ENCODE data around the gene BCAS3.

BCAS3 gene

DNA sequence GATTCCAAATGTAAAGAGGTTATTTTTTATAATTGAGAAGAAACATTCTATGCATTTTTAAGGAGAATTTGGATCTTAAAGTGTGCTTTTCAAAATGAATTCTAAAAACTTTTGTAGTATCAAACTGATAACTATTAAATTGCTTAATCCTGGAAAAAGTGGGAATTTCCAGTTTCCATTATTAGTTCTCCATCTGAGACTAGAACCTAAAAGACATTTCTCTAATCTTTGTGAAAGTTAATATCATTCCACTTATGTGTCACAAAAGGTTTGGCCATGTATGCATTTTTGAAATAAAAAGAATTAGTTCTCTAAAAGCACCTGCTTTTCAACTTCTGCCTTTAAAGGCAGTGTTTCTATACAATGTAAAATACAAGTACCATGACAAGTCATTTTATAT, 155.0 kb downstream of the BCAS3 start:
- H3K27me3 ChIP-seq (ENCODE audit: insufficient read depth, poor library complexity, severe bottlenecking), result no peaks in the 10 kb centered on the region
- DNase-seq (ENCODE audit: low spot score), result no peak
- no peak overlapping the region for H3K27ac ChIP-seq (ENCODE audit: poor library complexity, severe bottlenecking)
- H3K4me3 ChIP-seq (ENCODE audit: severe bottlenecking), result no peak overlapping the region
- TF ChIP-seq, protein P1, sequence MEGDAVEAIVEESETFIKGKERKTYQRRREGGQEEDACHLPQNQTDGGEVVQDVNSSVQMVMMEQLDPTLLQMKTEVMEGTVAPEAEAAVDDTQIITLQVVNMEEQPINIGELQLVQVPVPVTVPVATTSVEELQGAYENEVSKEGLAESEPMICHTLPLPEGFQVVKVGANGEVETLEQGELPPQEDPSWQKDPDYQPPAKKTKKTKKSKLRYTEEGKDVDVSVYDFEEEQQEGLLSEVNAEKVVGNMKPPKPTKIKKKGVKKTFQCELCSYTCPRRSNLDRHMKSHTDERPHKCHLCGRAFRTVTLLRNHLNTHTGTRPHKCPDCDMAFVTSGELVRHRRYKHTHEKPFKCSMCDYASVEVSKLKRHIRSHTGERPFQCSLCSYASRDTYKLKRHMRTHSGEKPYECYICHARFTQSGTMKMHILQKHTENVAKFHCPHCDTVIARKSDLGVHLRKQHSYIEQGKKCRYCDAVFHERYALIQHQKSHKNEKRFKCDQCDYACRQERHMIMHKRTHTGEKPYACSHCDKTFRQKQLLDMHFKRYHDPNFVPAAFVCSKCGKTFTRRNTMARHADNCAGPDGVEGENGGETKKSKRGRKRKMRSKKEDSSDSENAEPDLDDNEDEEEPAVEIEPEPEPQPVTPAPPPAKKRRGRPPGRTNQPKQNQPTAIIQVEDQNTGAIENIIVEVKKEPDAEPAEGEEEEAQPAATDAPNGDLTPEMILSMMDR (IDR thresholded peaks at IDR 0.05; ENCODE audit: poor library complexity, severe bottlenecking), result no peak
- H3K36me3 ChIP-seq (ENCODE audit: low read depth), result no peaks in the 10 kb centered on the region
- H3K9me3 ChIP-seq (ENCODE audit: severe bottlenecking), result no peaks in the 10 kb centered on the region
- no peaks in the 10 kb centered on the region for H3K4me1 ChIP-seq (ENCODE audit: insufficient read depth, poor library complexity, severe bottlenecking)
- no peak for ATAC-seq (ENCODE audit: low read depth)

GRCh38 chr17:60840456-60840855, 162.8 kb downstream of the BCAS3 start:
- Histone ChIP-seq H3K9me3 (ENCODE audit: severe bottlenecking) (no peaks in the 10 kb centered on the region), H3K27me3 (ENCODE audit: insufficient read depth, poor library complexity, severe bottlenecking) (peaks cover 4% of the 10 kb centered on the region), H3K36me3 (ENCODE audit: low read depth) (no peaks in the 10 kb centered on the region), H3K27ac (ENCODE audit: poor library complexity, severe bottlenecking) (no peak overlapping the region), H3K4me1 (ENCODE audit: insufficient read depth, poor library complexity, severe bottlenecking) (peaks cover 5% of the 10 kb centered on the region), H3K4me3 (ENCODE audit: severe bottlenecking) (no peak overlapping the region)
- ATAC-seq (ENCODE audit: low read depth) (no peak), DNase-seq (ENCODE audit: low spot score) (no peak)
- TF ChIP-seq, protein P1 (IDR thresholded peaks at IDR 0.05; ENCODE audit: poor library complexity, severe bottlenecking), result no peak

- H3K4me1 ChIP-seq (ENCODE audit: insufficient read depth, poor library complexity, severe bottlenecking), result peaks cover 6% of the 10 kb centered on the region
- TF ChIP-seq, protein P1 (IDR thresholded peaks at IDR 0.05; ENCODE audit: poor library complexity, severe bottlenecking), result no peak
- H3K27ac ChIP-seq (ENCODE audit: poor library complexity, severe bottlenecking), result no peak overlapping the region
- no peaks in the 10 kb centered on the region for H3K9me3 ChIP-seq (ENCODE audit: severe bottlenecking)
- H3K36me3 ChIP-seq (ENCODE audit: low read depth), result no peaks in the 10 kb centered on the region
- DNase-seq (ENCODE audit: low spot score) (no peak), ATAC-seq (ENCODE audit: low read depth) (no peak)
- peaks cover 4% of the 10 kb centered on the region for H3K27me3 ChIP-seq (ENCODE audit: insufficient read depth, poor library complexity, severe bottlenecking)
- no peak overlapping the region for H3K4me3 ChIP-seq (ENCODE audit: severe bottlenecking)
These were observed 167.4 kb downstream of the BCAS3 start for GRCh38 chr17:60845012-60845411.

GRCh38 chr17:60846175-60846574, 168.5 kb downstream of the BCAS3 start:
- DNase-seq (ENCODE audit: low spot score) (no peak), ATAC-seq (ENCODE audit: low read depth) (no peak)
- TF ChIP-seq, protein P1 (IDR thresholded peaks at IDR 0.05; ENCODE audit: poor library complexity, severe bottlenecking), result no peak
- Histone ChIP-seq H3K36me3 (ENCODE audit: low read depth) (no peaks in the 10 kb centered on the region), H3K27ac (ENCODE audit: poor library complexity, severe bottlenecking) (no peak overlapping the region), H3K9me3 (ENCODE audit: severe bottlenecking) (no peaks in the 10 kb centered on the region), H3K4me3 (ENCODE audit: severe bottlenecking) (no peak overlapping the region), H3K4me1 (ENCODE audit: insufficient read depth, poor library complexity, severe bottlenecking) (peaks cover 9% of the 10 kb centered on the region), H3K27me3 (ENCODE audit: insufficient read depth, poor library complexity, severe bottlenecking) (no peaks in the 10 kb centered on the region)

- no peaks in the 10 kb centered on the region for H3K27me3 ChIP-seq (ENCODE audit: insufficient read depth, poor library complexity, severe bottlenecking)
- ATAC-seq (ENCODE audit: low read depth), result peak; percentile 50; the same call in 2 of the 3 replicates
- peak; percentile 52 for DNase-seq (ENCODE audit: low spot score)
- TF ChIP-seq, protein P1 (IDR thresholded peaks at IDR 0.05; ENCODE audit: poor library complexity, severe bottlenecking), result no peak
- H3K9me3 ChIP-seq (ENCODE audit: severe bottlenecking), result no peaks in the 10 kb centered on the region
- no peak overlapping the region for H3K4me3 ChIP-seq (ENCODE audit: severe bottlenecking)
- H3K4me1 ChIP-seq (ENCODE audit: insufficient read depth, poor library complexity, severe bottlenecking), result peaks cover 6% of the 10 kb centered on the region
- H3K36me3 ChIP-seq (ENCODE audit: low read depth), result no peaks in the 10 kb centered on the region
- no peak overlapping the region for H3K27ac ChIP-seq (ENCODE audit: poor library complexity, severe bottlenecking)
These were observed 173.5 kb downstream of the BCAS3 start for GRCh38 chr17:60851181-60851580.

Measured in RWPE2 (cell line).